CD4-positive, alpha-beta T cell treated with Interleukin-1 beta for 1 hour (primary cell): ENCODE measurements around the gene SLC39A11.
"Not testable (repeated sequence)": the region's sequence is repeated elsewhere in the genome, so short reads cannot be mapped to it uniquely, and the experiment has no call there.

Source experiments
- DNase-seq, 2 donors: peaks; one replicate each; pipeline ENCODE4 v3.0.0-alpha.2; 2020 to 2022

Gene SLC39A11

GRCh38 chr17:72940496-72940895, 152.0 kb downstream of the SLC39A11 start:
- DNase-seq, result no peak

- no peak for DNase-seq
Measured at GRCh38 chr17:72938482-72938881, 154.0 kb downstream of the SLC39A11 start.

- DNase-seq, result no peak
Measured at GRCh38 chr17:72937707-72938106, 154.8 kb downstream of the SLC39A11 start.

- DNase-seq, result not testable (repeated sequence)
Measured at GRCh38 chr17:72937254-72937653, 155.2 kb downstream of the SLC39A11 start.

- DNase-seq, result no peak
Measured at GRCh38 chr17:72935984-72936383, 156.5 kb downstream of the SLC39A11 start.

GRCh38 chr17:72934927-72935326, 157.6 kb downstream of the SLC39A11 start:
- DNase-seq, result no peak

- no peak for DNase-seq
Measured at GRCh38 chr17:72931635-72932034, 160.9 kb downstream of the SLC39A11 start.

- peak in 1 of 2 donors; percentile 2 for DNase-seq
Measured at GRCh38 chr17:72931163-72931562, 161.3 kb downstream of the SLC39A11 start.

GRCh38 chr17:72930031-72930430, 162.5 kb downstream of the SLC39A11 start:
- no peak for DNase-seq

GRCh38 chr17:72928454-72929136, 163.9 kb downstream of the SLC39A11 start:
- DNase-seq, result no peak

GRCh38 chr17:72927760-72928159, 164.7 kb downstream of the SLC39A11 start:
- DNase-seq, result no peak

- DNase-seq, result no peak
Measured at GRCh38 chr17:72927146-72927545, 165.3 kb downstream of the SLC39A11 start.

GRCh38 chr17:72926171-72926570, 166.3 kb downstream of the SLC39A11 start:
- DNase-seq, result no peak

- no peak for DNase-seq
Measured at GRCh38 chr17:72924196-72924595, 168.3 kb downstream of the SLC39A11 start.

GRCh38 chr17:72922219-72922618, 170.3 kb downstream of the SLC39A11 start:
- no peak for DNase-seq

GRCh38 chr17:72921347-72922054, 171.0 kb downstream of the SLC39A11 start:
- DNase-seq, result no peak

GRCh38 chr17:72920513-72920912, 172.0 kb downstream of the SLC39A11 start:
- no peak for DNase-seq

GRCh38 chr17:72916991-72917390, 175.5 kb downstream of the SLC39A11 start:
- no peak for DNase-seq

- DNase-seq, result no peak
Measured at GRCh38 chr17:72915625-72916081, 176.8 kb downstream of the SLC39A11 start.

- no peak for DNase-seq
Measured at GRCh38 chr17:72913142-72913682, 179.3 kb downstream of the SLC39A11 start.

- DNase-seq, result no peak
Measured at GRCh38 chr17:72906306-72906705, 186.2 kb downstream of the SLC39A11 start.

- no peak for DNase-seq
Measured at GRCh38 chr17:72903522-72903921, 189.0 kb downstream of the SLC39A11 start.

- DNase-seq, result no peak
Measured at GRCh38 chr17:72901657-72902056, 190.8 kb downstream of the SLC39A11 start.

- no peak for DNase-seq
Measured at GRCh38 chr17:72901083-72901482, 191.4 kb downstream of the SLC39A11 start.
